GF-D8 (cell line): ENCODE data around the gene WDR75.
"Not testable (repeated sequence)": the region's sequence is repeated elsewhere in the genome, so short reads cannot be mapped to it uniquely, and the experiment has no call there.

Experiments used
- DNase-seq: peaks from one replicate; lab custom pipeline; 2025; lab: John Stamatoyannopoulos, UW

The WDR75 gene

GRCh38 chr2:189440947-189441708, at the start of gene WDR75:
Gene WDR75, plus strand, starts transcription at chr2:189441474. Its CDS starts 19 bp downstream, at chr2:189441493.
- peak; percentile 83 for DNase-seq

GRCh38 chr2:189393440-189394111, 47.7 kb upstream of the WDR75 start:
- DNase-seq = no peak

GRCh38 chr2:189394525-189394924, 46.7 kb upstream of the WDR75 start:
- DNase-seq = no peak

GRCh38 chr2:189402932-189403331, 38.3 kb upstream of the WDR75 start:
- no peak for DNase-seq

GRCh38 chr2:189406586-189407233, 34.6 kb upstream of the WDR75 start:
- DNase-seq = no peak

- no peak for DNase-seq
Observed at GRCh38 chr2:189407281-189408209, 33.7 kb upstream of the WDR75 start.

GRCh38 chr2:189408294-189408693, 33.0 kb upstream of the WDR75 start:
- no peak for DNase-seq

- no peak for DNase-seq
Observed at GRCh38 chr2:189409131-189409530, 32.1 kb upstream of the WDR75 start.

GRCh38 chr2:189409647-189410046, 31.6 kb upstream of the WDR75 start:
- no peak for DNase-seq

GRCh38 chr2:189411860-189412259, 29.4 kb upstream of the WDR75 start:
- no peak for DNase-seq

GRCh38 chr2:189412330-189412953, 28.8 kb upstream of the WDR75 start:
- DNase-seq = no peak

GRCh38 chr2:189413249-189413648, 28.0 kb upstream of the WDR75 start:
- no peak for DNase-seq

- no peak for DNase-seq
Observed at GRCh38 chr2:189421644-189422043, 19.6 kb upstream of the WDR75 start.

- DNase-seq = no peak
Observed at GRCh38 chr2:189424961-189425360, 16.3 kb upstream of the WDR75 start.

- DNase-seq = no peak
Observed at GRCh38 chr2:189425676-189426075, 15.6 kb upstream of the WDR75 start.

- no peak for DNase-seq
Observed at GRCh38 chr2:189426886-189427285, 14.4 kb upstream of the WDR75 start.

- DNase-seq = no peak
Observed at GRCh38 chr2:189427872-189428271, 13.4 kb upstream of the WDR75 start.

- DNase-seq = not testable (repeated sequence)
Observed at GRCh38 chr2:189430448-189430847, 10.8 kb upstream of the WDR75 start.

GRCh38 chr2:189435803-189436202, 5.5 kb upstream of the WDR75 start:
- DNase-seq = not testable (repeated sequence)

GRCh38 chr2:189437926-189438325, 3.3 kb upstream of the WDR75 start:
- DNase-seq = no peak

GRCh38 chr2:189439342-189439741, 1.9 kb upstream of the WDR75 start:
- DNase-seq = no peak

GRCh38 chr2:189440644-189440946, 679 bp upstream of the WDR75 start:
- no peak for DNase-seq
